PFSK-1 (cell line): Measurements from ENCODE around the gene FAIM2.

Experiments
- FOXP2 ChIP-seq: optimal IDR thresholded peaks from 2 replicates; pipeline ENCODE3; 2011; ENCODE audit warnings: borderline replicate concordance, control low read depth, inconsistent platforms; ENCODE audit not compliant: insufficient read depth; ENCODE audit errors: extremely low read length, extremely low read depth
- POLR2AphosphoS5 ChIP-seq: IDR thresholded peaks from 2 replicates; pipeline ENCODE4 v1.6.1; 2012; ENCODE audit warnings: low read depth, mild to moderate bottlenecking, control low read depth, low read length, moderate library complexity
- SIN3A ChIP-seq: IDR thresholded peaks from 2 replicates; pipeline ENCODE4 v1.6.1; 2012; ENCODE audit warnings: mild to moderate bottlenecking, low read length, moderate library complexity, borderline replicate concordance; ENCODE audit not compliant: insufficient read depth
- TAF1 ChIP-seq: IDR thresholded peaks from 2 replicates; pipeline ENCODE4 v1.6.1; 2012; ENCODE audit warnings: low read length, control low read depth, borderline replicate concordance; ENCODE audit not compliant: insufficient read depth
- TF ChIP-seq, protein P1 (sequence below), 2 experiments: IDR thresholded peaks; 2 replicates each; pipeline versions ENCODE4 v1.6.1 to v1.8.0; 2011 to 2012; ENCODE audit warnings: low read depth in 2 of 2, low read length in 2 of 2, control low read depth in 1 of 2, inconsistent platforms in 1 of 2, mild to moderate bottlenecking in 1 of 2, moderate library complexity in 1 of 2; ENCODE audit not compliant: insufficient read depth in 1 of 2

The FAIM2 gene

DNA sequence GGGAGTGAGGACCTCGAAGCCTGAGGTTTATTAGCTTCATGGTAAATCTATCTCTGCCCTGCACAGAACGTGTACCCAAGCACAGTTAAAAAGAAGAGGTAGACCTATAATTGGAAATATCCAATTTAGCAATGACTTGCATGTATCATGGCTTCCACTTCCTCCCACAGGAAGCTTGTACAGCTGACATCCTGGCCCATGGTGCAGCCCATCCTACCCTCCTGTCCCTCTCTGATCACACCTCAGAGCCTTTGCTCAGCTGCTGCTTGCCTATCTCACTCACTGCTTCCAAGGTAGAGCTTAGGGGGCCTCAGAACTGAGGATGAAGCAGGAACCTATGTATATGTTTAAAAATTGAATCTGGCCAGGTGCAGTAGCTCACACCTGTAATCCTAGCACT, 56.5 kb downstream of the FAIM2 start:
- TF ChIP-seq FOXP2 (no peak), SIN3A (no peak), POLR2AphosphoS5 (no peak), TAF1 (no peak)
- TF ChIP-seq, protein P1, sequence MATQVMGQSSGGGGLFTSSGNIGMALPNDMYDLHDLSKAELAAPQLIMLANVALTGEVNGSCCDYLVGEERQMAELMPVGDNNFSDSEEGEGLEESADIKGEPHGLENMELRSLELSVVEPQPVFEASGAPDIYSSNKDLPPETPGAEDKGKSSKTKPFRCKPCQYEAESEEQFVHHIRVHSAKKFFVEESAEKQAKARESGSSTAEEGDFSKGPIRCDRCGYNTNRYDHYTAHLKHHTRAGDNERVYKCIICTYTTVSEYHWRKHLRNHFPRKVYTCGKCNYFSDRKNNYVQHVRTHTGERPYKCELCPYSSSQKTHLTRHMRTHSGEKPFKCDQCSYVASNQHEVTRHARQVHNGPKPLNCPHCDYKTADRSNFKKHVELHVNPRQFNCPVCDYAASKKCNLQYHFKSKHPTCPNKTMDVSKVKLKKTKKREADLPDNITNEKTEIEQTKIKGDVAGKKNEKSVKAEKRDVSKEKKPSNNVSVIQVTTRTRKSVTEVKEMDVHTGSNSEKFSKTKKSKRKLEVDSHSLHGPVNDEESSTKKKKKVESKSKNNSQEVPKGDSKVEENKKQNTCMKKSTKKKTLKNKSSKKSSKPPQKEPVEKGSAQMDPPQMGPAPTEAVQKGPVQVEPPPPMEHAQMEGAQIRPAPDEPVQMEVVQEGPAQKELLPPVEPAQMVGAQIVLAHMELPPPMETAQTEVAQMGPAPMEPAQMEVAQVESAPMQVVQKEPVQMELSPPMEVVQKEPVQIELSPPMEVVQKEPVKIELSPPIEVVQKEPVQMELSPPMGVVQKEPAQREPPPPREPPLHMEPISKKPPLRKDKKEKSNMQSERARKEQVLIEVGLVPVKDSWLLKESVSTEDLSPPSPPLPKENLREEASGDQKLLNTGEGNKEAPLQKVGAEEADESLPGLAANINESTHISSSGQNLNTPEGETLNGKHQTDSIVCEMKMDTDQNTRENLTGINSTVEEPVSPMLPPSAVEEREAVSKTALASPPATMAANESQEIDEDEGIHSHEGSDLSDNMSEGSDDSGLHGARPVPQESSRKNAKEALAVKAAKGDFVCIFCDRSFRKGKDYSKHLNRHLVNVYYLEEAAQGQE (IDR thresholded peaks at IDR 0.05; ENCODE audit: insufficient read depth in 1 of 2, low read depth in 2 of 2, low read length in 2 of 2): no peak

DNA sequence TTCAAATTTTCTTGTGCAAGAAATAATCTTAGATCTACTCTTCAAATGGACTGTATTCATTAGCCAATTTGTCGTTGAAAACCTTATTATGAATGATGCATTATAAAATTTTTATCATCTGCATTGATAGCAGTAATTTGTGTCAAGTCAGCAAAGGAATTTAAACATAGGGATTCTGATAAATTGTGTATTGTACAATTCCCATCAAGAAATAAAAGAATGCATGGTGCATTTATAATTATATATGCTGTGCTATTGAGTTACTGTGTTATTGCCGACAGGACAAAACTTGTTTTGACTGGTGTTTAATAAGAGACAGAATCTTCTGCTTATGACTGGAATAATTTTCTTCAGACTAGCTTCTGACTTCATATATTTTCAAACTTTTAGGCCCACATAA, 57.7 kb downstream of the FAIM2 start:
- TF ChIP-seq FOXP2: no peak
- TF ChIP-seq POLR2AphosphoS5: no peak
- TF ChIP-seq, protein P1 (IDR thresholded peaks at IDR 0.05; ENCODE audit: insufficient read depth in 1 of 2, low read depth in 2 of 2, low read length in 2 of 2): no peak
- no peak for TF ChIP-seq SIN3A
- TF ChIP-seq TAF1: no peak

DNA sequence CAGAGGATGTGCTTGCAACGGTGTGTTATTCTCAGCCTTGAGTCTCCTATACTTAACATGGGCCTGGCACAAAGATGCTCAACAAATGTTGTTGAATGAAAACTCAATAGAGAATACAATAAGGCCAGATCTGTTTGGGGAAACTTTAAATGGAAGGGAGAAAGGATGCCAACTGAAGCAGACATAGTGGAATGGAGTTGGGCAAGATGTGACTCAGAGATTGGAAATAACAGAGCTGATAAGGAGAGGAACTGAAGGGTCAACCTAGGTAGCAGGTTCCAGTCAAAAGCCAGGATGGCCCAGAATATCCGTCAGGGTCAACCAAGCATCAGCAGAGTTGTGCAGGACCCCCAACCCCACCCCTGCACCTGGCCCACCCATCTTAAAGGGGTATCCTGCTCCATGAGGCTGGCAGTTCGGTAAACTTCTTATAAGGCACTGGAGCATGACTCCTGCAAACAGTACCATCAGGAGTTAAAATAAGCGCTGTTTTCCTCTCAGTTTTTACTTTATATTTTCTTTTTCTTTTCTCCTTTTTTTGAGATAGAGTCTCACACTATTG, 59.7 kb downstream of the FAIM2 start:
- no peak for TF ChIP-seq TAF1

DNA sequence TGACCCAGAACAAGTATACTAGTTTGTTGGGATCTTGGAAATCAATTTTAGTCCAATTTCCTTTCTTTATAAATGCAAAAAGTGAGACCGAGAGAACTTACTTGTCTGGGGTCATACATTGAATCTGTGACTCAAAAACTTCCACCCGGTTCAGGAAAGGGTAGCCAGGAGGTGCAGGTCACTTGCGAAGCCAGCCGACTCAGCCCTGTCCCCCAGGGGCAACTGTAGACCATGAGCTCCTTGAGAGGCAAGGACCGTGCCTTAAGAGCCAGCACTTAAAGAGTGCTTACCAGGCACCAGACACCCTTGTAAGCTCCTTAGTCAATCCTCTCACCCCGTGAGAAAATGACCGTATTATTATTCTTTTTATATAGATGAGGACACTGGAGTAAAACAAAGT, 60.3 kb downstream of the FAIM2 start:
- TF ChIP-seq, protein P1 (IDR thresholded peaks at IDR 0.05; ENCODE audit: insufficient read depth in 1 of 2, low read depth in 2 of 2, low read length in 2 of 2): no peak

DNA sequence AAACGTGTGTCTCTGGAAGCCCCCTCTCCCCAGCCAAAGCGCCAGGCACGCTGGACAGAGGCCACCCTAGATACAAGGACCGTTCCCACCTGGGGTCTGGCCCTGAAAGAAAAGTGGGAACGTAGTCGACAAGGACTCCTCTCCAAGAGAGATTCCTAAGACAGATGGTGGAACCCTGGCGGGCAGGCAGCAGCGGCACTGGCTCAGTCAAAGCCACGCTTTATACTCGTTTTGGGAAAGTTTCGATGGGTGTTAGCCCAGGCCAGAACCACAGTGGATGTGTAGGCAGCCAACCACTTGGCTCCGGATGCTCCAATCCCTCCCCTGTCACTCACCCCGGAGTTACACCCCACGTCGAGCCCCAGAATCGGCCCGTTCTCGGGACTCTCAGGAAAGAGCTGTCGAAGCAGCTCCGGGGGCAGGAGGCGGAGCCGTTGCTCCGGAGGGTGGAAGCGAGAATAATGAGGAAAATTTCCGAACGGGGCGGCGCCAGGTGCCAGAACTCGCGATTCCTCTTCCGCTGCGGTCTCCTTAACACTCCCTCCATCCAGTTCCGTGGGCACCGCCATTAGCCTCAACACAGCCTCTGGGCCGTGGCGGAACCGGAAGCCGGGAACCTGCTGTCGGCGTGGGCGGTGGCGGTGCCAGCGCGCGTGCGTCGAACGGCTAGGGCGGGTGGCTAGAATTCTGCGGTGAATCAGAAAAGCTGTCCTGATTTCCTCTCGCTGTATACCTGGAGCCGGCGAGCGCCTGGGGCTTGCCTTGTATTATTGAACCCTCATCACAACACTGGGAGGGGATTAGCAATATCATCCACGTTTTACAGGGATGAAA, 61.0 kb downstream of the FAIM2 start, which contains the start of gene BCDIN3D:
Gene BCDIN3D, minus strand, starts transcription at position 588 of the 834 bp plus-strand sequence. Its CDS starts 19 bp downstream, at position 569.
- TF ChIP-seq SIN3A: peak; percentile 57; the same call in 1 of the 2 replicates
- peak; percentile 48 for TF ChIP-seq FOXP2
- TF ChIP-seq, protein P1 (IDR thresholded peaks at IDR 0.05; ENCODE audit: insufficient read depth in 1 of 2, low read depth in 2 of 2, low read length in 2 of 2): peak in 1 of 2 experiments; percentile 71; a peak in 2 of 4 replicates
- TF ChIP-seq TAF1: peak; percentile 84
- TF ChIP-seq POLR2AphosphoS5: peak; percentile 93
